HG03469 (cell line): ENCODE measurements around the gene DFFA.

Source experiments
- ATAC-seq: cut with Tn5 transposase; IDR thresholded peaks from one replicate; pipeline ENCODE4 v1.9.1; 2021; ENCODE audit warnings: mild to moderate bottlenecking, moderate library complexity, moderate number of reproducible peaks; ENCODE audit not compliant: unreplicated experiment

DFFA gene

DNA sequence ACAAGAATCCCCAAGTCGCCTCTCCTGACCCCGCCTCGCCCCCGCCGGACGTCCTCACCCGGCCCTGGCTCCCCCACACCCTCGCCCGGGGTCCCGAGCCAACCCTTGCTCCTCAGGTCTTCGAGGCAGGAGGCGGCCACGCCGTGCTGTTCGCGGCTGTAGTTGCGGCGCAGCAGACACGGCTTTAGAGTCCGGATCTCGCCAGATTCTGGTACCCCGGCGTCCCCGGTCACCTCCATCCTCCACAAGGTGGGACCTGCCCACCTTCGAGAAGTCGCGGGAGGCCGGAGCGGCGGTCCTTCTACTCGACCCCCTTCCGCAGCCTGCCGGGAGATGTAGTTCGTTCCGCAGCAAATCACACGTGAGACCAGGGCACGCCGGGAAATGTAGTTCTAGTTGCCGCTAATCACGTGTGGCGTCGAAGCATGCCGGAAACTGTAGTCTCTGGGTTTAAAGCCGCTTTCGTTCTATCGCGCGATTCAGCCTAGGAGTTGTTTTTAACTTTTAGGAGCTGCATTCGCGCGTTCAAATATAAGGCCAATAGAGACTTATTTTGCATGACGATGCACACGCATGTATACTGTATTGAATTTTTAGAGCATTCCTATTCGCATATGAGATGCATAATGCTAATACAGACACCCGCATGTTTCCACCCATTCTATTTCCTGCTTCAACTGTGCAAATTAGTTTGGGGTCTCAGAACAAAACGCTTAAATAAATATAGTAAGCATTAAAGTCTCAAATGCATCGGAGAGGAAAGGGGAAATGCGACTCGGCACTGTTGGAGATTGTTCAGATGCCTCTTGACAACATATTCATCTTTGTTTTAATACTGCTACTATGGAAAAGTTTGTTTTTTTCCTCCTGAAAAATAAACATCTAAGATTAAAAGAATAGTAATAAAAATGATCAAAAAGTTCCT is at the start of gene DFFA:
Gene DFFA, minus strand, starts transcription at position 310 of the 925 bp plus-strand sequence. Its CDS starts 71 bp downstream, at position 239.
- ATAC-seq: no peak

DNA sequence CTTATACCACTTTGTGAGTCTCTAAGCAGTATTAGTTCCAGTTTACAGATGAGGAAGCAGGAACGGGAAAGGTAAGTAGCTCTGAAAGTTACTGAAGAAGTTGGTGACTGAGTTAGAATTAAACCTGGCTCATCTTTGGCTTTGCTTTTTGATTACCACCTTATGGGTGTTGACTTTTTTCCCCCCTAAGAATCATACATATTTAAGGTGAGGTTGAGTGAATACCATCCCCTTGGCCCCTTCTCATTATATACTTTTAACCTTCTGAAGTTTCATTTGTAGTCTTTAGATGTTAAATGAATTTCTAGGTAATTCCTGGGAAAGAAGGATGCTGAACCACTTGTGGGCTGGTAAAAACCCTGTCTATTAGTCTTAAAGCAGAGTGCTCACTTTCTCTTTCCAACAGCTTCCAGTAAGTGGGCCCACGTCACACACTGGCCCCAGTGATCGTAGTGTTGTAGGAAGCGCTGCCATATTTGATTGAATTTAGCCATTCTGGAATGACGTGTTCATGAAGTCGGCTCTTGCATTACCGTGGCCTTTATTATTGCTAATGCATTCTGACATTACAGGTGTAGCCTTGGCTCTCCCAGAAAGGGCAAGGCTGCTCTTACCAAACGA is 49.3 kb upstream of the DFFA start:
- ATAC-seq: no peak

GRCh38 chr1:10520952-10521351 is 48.6 kb upstream of the DFFA start:
- ATAC-seq: no peak

- ATAC-seq: no peak
Measured at GRCh38 chr1:10520497-10520896, 48.2 kb upstream of the DFFA start.

DNA sequence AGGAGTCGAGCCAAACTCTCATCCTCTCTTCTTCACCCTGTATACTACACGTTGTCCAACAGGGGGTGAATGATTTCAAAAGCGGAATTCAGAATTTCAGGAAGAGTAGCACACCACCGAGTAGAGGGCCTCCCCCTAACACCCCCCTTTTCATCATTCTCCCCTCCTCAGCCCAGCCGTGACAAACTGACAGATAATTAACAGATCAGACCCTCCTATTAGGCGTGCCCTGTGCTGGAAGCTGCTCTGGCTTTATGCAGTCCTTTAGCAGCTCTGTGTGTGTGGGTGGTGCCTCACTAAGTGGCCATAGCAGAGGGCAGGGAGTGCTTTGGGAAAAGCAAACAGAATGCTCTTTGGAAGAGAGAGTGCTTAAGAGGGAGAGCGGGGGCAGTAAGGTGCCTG is 46.7 kb upstream of the DFFA start:
- ATAC-seq: no peak

- ATAC-seq: no peak
Measured at GRCh38 chr1:10517677-10517982, 45.3 kb upstream of the DFFA start.

DNA sequence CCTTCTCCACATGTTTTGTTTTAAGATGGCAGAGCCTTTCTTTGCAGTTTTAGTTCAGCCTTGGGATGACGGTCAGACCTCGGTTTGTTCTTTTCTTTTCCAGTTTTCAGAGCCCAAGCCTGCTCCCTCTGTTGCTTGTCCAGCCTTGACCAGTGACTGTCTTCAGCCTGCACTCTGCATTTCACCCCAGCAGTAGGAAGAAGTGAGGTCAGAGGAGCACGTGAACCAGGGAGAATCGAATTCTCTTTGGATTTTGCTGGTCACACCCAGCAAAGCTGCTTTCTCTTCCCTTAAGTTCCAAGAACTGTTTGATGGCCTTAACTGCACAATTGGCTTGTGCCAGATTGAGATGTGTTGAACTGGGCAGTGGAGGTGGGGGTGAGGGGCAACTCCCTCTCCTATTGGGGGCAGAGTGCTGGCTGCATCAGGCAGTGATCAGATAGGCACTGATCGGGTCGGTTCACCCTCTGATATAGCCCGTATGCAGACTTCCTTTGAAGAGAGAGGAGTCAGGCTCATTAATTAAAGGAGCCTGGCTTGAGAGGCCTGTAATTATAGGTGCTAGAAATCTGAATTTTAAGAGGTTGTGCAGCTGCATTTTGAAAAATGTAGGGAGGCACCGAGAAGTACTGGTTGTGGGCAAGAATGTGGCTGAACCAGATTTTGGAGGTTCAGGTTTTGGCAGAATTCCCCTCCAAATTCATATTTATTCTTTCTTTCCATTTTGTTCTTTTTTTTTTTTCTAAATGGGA is 44.8 kb upstream of the DFFA start:
- ATAC-seq: no peak

DNA sequence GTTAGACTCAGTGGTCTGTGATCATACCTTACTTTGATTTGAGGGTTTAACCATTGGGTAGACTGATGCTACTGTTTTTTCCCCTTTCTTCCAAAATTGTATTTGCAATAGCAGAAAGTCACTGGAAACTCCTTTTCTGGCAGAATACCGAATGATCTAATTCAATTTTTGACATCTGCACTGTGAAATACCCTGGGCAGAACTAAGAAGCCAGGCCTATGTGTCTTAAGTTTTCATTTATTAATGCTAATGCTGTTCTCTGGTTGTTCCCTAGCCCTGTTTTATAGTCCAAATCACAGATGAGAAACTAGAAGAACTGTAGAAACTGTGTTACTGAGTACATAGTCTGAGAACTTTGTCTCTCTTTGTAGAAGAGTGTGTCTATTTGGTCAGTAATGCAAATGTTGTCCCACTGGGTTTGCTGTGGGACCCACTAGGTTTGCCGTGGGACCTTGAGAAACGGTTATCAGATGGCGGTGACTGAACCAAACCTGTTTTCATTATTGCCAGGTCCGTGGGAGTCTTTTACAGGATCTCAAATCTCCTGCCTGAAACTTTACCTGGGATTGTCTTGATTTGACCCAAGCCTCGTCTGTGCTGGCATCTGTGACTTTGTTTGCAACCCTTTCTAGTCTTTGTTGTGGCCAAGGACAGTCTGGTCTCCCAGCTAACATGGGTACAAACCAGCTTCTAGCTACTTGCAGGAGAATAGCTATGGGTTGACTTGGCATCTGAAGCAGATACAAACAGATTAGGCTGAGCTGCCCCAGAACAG is 43.8 kb upstream of the DFFA start:
- no peak for ATAC-seq

GRCh38 chr1:10515301-10515975 is 43.1 kb upstream of the DFFA start:
- ATAC-seq: no peak

DNA sequence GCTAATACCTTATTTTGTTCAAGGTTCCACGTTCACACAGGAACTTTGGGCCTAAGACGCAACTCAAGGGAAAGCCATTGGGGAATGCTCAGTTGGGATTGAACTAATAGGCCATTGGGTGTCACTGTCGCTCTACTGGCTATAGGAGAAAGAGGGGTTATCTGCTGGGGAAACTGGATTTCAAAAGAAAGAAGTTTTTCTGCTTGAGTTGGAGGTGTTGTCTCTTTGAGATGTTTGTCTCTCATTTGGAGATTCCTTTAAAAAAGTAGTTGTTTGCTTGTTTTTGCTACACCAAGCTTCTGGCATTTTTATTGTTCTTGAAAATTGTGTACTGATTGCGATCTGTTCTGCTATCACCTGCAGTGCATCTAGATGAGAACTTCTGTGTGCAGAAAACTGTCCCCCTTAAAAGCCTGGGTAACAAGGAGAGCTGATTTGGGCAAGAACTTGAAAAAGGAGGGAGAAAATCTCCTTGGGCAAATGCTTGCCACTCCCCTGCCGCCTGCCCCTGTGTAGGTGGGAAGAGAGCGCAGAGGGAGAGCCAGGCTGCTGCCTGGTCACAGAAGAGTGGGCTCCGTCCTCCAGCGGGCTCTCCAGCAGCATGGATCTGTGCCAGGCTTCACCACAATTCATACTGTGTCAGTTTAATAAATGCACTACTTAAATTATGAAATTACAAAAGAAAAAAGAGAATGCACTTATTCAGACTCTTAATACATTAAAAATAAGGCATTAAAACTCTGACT is 42.3 kb upstream of the DFFA start:
- ATAC-seq: no peak

- no peak for ATAC-seq
Measured at GRCh38 chr1:10513199-10513598, 40.9 kb upstream of the DFFA start.

DNA sequence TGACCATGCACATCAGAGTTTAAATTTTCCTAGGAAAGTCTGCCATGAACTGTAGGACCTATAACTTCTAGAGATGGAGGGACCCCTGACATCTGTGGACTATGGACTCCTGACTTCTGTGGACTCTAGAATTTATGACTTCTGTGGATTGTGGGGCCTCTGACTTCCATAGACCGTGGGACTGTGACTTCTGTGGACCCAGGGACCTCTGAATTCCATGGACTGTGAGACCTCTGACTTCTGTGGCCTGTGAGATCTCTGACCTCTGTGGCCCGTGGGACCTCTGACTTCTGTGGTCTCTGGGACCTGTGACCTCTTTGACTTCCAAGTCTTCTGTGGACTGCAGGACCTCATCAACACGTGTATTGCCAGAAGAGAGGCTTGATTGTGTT is 39.2 kb upstream of the DFFA start:
- ATAC-seq: no peak

- ATAC-seq: no peak
Measured at GRCh38 chr1:10510520-10511493, 38.5 kb upstream of the DFFA start.

DNA sequence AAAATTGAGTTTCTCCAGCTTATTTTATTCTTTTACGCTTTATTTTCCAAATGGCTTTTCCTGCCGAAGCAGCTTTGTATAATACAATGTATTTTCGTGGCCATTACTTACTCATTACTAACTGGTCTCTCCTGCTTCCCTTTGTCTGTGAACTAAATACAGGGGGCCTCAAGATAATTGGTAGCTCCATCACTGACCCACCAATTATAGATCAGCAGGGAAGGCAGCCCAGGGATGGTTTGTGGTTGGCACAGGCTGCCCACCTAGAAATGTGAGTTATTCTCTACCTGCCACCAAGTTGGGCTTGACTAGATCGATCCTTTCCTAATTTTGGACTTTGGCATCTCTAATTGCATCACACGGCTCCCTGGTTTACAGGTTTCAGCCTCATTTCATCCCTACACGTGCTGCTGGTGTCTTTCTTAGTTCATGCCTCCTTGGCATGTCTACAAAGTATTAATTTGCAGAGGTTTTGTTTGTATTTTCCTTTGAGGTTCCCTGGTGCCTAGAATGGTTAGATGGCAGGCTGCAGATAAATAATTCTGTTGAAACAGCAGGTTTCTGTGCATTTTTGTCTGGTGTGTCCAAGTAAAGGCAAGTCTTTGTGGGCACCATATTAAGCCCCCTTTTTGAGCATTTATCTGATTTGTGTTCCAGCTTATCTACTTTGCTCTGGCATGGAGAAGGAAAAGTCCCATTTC is 37.6 kb upstream of the DFFA start:
- ATAC-seq: no peak

DNA sequence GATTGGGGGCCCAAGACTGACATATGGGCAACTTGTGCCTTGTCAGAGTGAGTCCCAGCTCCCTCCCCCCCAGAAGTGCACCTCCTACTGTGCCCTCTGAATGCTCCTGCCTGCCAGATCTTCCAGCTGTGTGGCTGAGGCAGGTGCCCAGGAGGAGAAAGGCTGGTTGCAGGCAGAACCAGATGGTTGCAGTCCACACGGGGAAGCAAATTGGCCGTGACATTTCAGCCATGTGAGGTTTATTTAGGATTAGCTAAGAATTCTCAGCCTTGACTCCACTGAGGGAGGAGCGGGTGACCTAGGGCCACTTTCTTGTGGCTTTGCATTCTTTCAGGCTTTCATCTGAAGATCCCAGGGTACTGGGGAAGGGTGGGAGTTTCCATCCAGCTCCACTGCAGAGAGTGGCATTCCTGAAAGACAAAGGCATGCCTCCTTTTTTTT is 36.2 kb upstream of the DFFA start:
- ATAC-seq: no peak

DNA sequence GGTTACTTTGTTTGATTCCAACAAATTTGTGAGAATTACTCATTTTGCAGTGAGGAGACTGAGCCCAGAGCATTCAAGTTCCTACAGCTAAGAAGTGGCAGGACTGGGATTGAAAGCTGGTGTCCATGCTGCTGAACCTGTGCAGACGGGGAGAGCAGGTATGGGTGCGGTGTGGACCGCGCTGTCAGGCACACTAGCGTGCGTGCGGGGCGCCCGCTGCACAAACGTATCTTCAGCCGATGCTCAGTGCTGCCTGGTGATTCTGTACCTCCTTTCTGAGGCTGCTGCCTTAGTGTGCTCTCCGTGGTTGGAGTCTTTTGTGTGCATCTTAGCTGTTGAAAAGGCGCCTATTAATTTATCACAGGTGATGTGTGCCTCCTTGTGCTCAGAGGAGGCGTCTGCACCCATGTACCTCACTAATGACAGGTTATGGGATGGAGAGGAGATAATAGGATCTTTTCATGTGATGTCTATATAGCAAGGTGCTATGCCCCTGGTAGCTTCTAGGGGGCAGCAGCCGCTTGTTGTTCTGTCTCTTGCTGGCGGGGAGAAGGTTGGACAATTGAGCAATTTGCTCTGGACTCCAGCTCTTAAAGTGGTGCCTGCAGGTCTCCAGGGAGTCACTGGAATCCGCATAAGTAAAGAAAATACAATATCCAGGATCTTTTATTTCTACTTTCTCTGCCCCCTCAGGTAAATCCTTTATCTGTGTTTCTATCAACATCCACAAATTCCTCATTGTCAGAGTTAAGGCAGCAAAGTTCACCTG is 35.0 kb upstream of the DFFA start:
- no peak for ATAC-seq

DNA sequence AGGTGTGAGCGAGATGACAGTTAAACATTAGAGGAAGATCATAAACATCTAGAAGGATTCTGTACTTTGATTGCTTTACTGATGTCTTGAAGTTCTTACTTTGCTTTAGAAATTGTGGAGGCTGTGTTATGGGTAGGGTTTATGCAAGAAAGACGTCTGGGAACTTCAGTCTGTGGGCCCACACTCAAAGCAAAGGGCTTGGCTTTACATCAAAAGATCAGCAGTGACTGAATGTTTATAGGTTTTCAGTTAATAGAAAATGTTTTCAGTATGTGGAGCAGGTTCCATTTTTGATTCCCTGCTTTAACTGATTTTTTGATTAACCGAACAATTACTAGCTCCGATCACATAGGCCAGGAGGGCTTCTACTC is 34.3 kb upstream of the DFFA start:
- no peak for ATAC-seq
